Gastrocnemius medialis (tissue), 4 donors: ENCODE results near the gene POLA2. TPM values are rescaled to one million over a fixed set of nuclear protein-coding genes. Genes with fewer than 3 reads are reported as not detected.

Experiments
- ATAC-seq, 2 donors: fragments of 150-250 bp; one replicate each; pipeline ENCODE4 v1.9.1; 2016
- DNase-seq, 2 donors: peaks; one replicate each; pipeline ENCODE4 v3.0.0-alpha.2; 2019
- H3K27ac ChIP-seq, 4 donors: fragments of 200-600 bp; sonication (generic); 1 replicate in 1 of 4; 2 replicates in 3 of 4; pipeline ENCODE4 v1.5.1; 2016 to 2018; ENCODE audit warnings: mild to moderate bottlenecking in 2 of 4, moderate library complexity in 1 of 4
- H3K27me3 ChIP-seq, 3 donors: fragments of 200-600 bp; sonication (generic) in 2 of 3; 1 replicate in 1 of 3; 2 replicates in 2 of 3; pipeline versions ENCODE4 v1.5.1 to v1.6.0; 2016 to 2019; ENCODE audit warnings: mild to moderate bottlenecking in 1 of 3, moderate library complexity in 1 of 3
- H3K36me3 ChIP-seq, 2 donors: fragments of 200-600 bp; sonication (generic) in 1 of 2; one replicate each; pipeline ENCODE4 v1.5.1; 2017 to 2018
- H3K4me1 ChIP-seq, 2 donors: fragments of 200-600 bp; sonication (generic) in 1 of 2; one replicate each; pipeline ENCODE4 v1.5.1; 2016 to 2017; ENCODE audit warnings: mild to moderate bottlenecking in 2 of 2
- H3K4me3 ChIP-seq, 4 donors: fragments of 200-600 bp; sonication (generic) in 3 of 4; 1 replicate in 1 of 4; 2 replicates in 3 of 4; pipeline ENCODE4 v1.5.1; 2016 to 2019; ENCODE audit warnings: mild to moderate bottlenecking in 2 of 4
- H3K9me3 ChIP-seq, 3 donors: fragments of 200-600 bp; sonication (generic) in 2 of 3; 1 replicate in 1 of 3; 2 replicates in 2 of 3; pipeline ENCODE4 v1.5.1; 2016 to 2019
- POLR2A ChIP-seq, 2 donors: fragments of 450-650 bp; IDR thresholded peaks; one replicate each; pipeline ENCODE4 v1.6.1; 2017; ENCODE audit warnings: antibody characterized with exemption in 2 of 2, mild to moderate bottlenecking in 2 of 2, moderate library complexity in 2 of 2
- in situ Hi-C, 4 donors: fragments of 200-750 bp; cut with MboI; loops; one replicate each; pipeline versions ENCODE4 v1.15.0 to v1.8.0; 2017; ENCODE audit warnings: low sequenced_read_pairs in 4 of 4
- intact Hi-C: fragments of 100-400 bp; cut with DNase I; formaldehyde crosslinking; loops from one replicate; pipeline ENCODE4 v1.15.1; 2023; ENCODE audit warnings: low total_unique reads
- total RNA-seq, 4 donors: library from RNA; depleted of rRNA; stranded (reverse); fragments of >200 nt; gene quantifications; one replicate each; pipeline versions ENCODE4 v1.1.0 to v1.2.3, GENCODE V29; 2016
- TF ChIP-seq, protein P1 (sequence below), 5 experiments: fragments of 450-650 bp in 3 of 5; fragments of 200-600 bp in 2 of 5; sonication (generic) in 2 of 5; IDR thresholded peaks in 4 of 5; conservative IDR thresholded peaks in 1 of 5; 1 replicate in 4 of 5; 2 replicates in 1 of 5; pipeline ENCODE4 v1.5.1; 2016 to 2019; ENCODE audit warnings: antibody characterized with exemption in 5 of 5, mild to moderate bottlenecking in 3 of 5, moderate library complexity in 3 of 5

POLA2 gene
- total RNA-seq, 4 donors from 2014 or later: 2.9 to 9.2 (median 6.9) TPM

DNA sequence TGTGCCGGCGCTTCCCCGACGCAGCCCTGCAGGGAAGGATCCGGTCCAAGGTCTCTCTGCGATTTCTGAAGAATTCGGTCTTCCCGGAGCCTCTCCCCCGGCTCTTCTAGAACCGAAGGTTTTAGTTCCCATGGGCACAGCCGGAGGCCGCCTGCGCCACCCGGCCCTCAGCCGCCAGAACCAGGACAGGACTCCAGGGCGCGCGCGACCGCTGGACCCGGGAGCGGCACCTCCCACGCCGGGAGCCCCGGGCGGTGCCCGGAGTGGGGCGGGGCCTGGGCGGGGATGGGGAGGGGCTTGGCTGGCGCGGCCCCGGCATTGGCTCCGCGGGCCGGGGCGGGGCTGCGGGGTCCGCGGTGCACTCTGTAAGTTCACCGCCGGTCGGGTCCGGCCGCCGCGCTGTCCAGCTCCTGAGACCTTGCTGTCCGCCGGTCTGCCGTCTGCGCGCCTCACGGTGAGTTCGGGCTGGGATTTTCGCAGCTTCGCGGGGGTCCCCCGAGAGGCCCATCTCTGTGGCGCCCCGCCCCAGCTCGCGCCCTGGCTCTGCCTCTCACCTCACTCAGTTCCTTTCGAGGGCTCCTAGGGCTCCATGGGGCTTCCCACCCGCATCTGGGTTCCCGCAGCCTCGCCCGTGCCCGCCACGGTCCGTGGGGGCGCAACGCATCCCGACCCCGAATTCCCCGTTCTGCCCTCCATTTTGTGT is 52.9 kb downstream of the POLA2 start, which contains the start of gene CDC42EP2:
TSS of gene CDC42EP2 (plus strand) at position 366 of the 703 bp plus-strand sequence. CDS start 6,033 bp downstream, outside the sequence.
- H3K36me3 ChIP-seq: no peaks in the 10 kb centered on the region
- ATAC-seq (peak; percentile 76 to 78), DNase-seq (peak; percentile 71 to 83)
- peak within 1 kb of the TSS; percentile 86 to 92 (median 90) for H3K27ac ChIP-seq
- intact Hi-C loops: loop anchor here (1.0 to 2.0 kb wide), 3 partner anchors 19 to 39 kb away; partner anchors contain the start of gene DPF2
- H3K27me3 ChIP-seq: no peaks in the 10 kb centered on the region
- peak within 1 kb of the TSS; percentile 83 to 95 (median 92) for H3K4me3 ChIP-seq
- TF ChIP-seq, protein P1, sequence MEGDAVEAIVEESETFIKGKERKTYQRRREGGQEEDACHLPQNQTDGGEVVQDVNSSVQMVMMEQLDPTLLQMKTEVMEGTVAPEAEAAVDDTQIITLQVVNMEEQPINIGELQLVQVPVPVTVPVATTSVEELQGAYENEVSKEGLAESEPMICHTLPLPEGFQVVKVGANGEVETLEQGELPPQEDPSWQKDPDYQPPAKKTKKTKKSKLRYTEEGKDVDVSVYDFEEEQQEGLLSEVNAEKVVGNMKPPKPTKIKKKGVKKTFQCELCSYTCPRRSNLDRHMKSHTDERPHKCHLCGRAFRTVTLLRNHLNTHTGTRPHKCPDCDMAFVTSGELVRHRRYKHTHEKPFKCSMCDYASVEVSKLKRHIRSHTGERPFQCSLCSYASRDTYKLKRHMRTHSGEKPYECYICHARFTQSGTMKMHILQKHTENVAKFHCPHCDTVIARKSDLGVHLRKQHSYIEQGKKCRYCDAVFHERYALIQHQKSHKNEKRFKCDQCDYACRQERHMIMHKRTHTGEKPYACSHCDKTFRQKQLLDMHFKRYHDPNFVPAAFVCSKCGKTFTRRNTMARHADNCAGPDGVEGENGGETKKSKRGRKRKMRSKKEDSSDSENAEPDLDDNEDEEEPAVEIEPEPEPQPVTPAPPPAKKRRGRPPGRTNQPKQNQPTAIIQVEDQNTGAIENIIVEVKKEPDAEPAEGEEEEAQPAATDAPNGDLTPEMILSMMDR (IDR thresholded peaks at IDR 0.05 in 4 of 5, conservative IDR thresholded peaks at IDR 0.05 in 1 of 5): peak in 1 of 5 experiments; percentile 12
- TF ChIP-seq POLR2A (IDR thresholded peaks at IDR 0.05): peak; percentile 68 to 89
- H3K4me1 ChIP-seq: peaks cover 18 to 32% of the 10 kb centered on the region in 2 donors
- in situ Hi-C loops: loop anchor here in 2 of 4 donors (5.0 to 10.0 kb wide), 3 partner anchors 37 to 90 kb away; no protein-coding TSS in a partner anchor
- no peaks in the 10 kb centered on the region for H3K9me3 ChIP-seq

DNA sequence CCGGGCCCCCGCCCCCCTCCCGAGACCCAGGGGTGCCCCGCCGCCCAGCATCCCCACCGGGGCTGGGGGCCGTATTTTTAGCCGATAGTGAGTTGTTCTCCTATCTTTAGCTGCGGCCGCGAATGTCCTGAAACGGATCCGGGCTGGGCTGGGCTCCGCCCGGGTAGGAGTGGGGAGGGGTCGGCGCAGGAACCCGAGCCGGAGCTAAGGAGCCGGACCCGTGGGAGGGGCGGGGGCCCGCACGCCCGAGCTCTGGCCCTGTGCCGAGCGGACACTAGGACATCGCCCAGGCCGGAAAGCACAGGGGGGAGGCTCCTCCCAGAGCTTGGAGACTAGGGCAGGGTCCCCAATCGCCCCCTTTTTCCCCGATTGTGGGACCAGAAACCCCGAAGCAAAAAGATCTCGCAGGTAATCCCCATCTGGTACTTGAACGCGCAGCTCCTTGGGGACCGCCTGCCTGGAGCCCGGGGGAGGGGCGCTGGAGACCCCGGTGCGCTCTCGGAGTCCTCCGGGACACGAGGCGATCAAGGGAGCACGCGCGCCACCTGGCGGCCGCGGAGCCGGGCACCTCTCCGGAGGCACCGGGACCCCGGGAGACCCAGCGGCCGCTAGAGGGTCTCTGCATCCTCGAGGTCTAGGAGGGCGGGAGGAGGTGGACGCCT is 53.6 kb downstream of the POLA2 start:
- peaks cover 18 to 25% of the 10 kb centered on the region in 2 donors for H3K4me1 ChIP-seq
- H3K4me3 ChIP-seq: peak overlapping the region; percentile 83 to 95 (median 92)
- H3K27me3 ChIP-seq: no peaks in the 10 kb centered on the region
- peak; percentile 33 to 57 for DNase-seq
- H3K36me3 ChIP-seq: no peaks in the 10 kb centered on the region
- no peaks in the 10 kb centered on the region for H3K9me3 ChIP-seq
- peak; percentile 47 to 53 for ATAC-seq
- TF ChIP-seq, protein P1 (IDR thresholded peaks at IDR 0.05 in 4 of 5, conservative IDR thresholded peaks at IDR 0.05 in 1 of 5): peak; percentile 86 to 99 (median 98)
- no peak for TF ChIP-seq POLR2A (IDR thresholded peaks at IDR 0.05)
- intact Hi-C loops (loop anchor here (1.0 to 2.0 kb wide), 2 partner anchors 21 to 40 kb away; no protein-coding TSS in a partner anchor), in situ Hi-C loops (loop anchor here in 2 of 4 donors (5.0 to 10.0 kb wide), 2 partner anchors 88 to 91 kb away; no protein-coding TSS in a partner anchor)
- peak overlapping the region; percentile 86 to 92 (median 90) for H3K27ac ChIP-seq

DNA sequence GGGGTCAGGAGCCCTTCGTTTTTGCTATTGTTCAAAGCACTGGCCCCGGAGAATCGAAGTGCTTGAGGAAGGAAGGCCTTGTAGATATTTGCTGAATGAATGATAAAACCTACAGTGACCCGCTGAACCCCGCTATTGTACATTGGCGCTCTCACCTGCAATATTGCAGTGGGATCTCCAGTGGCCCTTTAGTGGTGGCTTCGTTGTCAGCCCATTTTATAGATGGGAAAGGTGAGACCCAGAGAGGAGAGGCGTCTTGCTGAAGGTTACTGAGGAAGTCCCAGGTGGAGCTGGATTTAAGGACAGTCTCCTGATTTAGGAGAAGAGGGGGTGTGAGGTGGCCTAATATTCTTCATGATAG is 54.1 kb downstream of the POLA2 start:
- Histone ChIP-seq H3K27ac (peak overlapping the region; percentile 86 to 92 (median 90)), H3K9me3 (no peaks in the 10 kb centered on the region), H3K27me3 (no peaks in the 10 kb centered on the region), H3K36me3 (peaks cover 0 to 4% of the 10 kb centered on the region in 2 donors), H3K4me3 (peak overlapping the region; percentile 83 to 95 (median 92)), H3K4me1 (peaks cover 18 to 20% of the 10 kb centered on the region in 2 donors)
- in situ Hi-C loops: loop anchor here in 2 of 4 donors (5.0 to 10.0 kb wide), 2 partner anchors 89 to 91 kb away; no protein-coding TSS in a partner anchor
- TF ChIP-seq, protein P1 (IDR thresholded peaks at IDR 0.05 in 4 of 5, conservative IDR thresholded peaks at IDR 0.05 in 1 of 5): peak in 1 of 5 experiments; percentile 55
- TF ChIP-seq POLR2A (IDR thresholded peaks at IDR 0.05): no peak
- DNase-seq (no peak), ATAC-seq (no peak)
- intact Hi-C loops: loop anchor here (1.0 to 2.0 kb wide), 2 partner anchors 21 to 41 kb away; no protein-coding TSS in a partner anchor

DNA sequence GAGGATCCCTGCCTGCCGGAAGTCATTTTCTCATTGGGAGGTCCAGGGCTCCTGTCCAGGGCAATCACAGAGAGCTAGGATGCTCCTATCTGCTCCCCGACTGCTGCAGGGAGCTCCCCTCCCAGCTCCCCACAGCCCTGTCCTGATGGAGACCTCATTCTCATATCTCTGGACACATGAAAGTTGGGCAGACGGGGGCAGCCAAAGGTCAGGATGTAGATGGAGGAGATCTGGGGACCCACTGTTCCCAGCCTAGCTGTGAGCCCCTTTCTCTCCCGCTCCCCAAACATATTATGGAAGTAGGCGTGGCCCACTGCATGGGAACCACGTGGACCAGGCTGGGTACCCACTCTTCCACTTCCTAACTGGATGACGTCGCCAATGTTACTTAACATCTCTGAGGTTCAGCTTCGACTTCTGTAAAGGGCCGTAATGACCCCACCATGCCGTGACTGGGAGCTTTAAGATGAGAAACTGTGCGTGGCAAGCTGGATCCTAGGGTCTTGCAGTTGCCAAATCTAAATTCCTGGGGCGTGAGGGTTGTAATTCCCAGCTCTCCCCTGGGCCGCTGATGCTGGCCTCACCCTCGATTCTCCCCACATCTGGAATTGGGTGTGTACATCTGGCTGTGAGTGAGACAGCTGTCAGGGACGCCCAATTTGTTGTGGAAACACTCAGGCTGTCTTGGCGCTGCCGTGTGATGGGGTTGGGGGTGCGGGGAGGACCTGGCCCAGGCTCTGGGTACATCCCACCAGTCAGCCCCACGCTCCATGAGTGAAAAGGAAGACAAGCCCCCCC is 54.7 kb downstream of the POLA2 start:
- Histone ChIP-seq H3K4me1 (peaks cover 17 to 20% of the 10 kb centered on the region in 2 donors), H3K9me3 (no peaks in the 10 kb centered on the region), H3K27ac (peak overlapping the region; percentile 86 to 92 (median 90)), H3K4me3 (peak overlapping the region; percentile 83 to 95 (median 92)), H3K36me3 (peaks cover 0 to 9% of the 10 kb centered on the region in 2 donors), H3K27me3 (no peaks in the 10 kb centered on the region)
- DNase-seq (peak; percentile 33 to 74), ATAC-seq (peak; percentile 14 to 18)
- in situ Hi-C loops (loop anchor here in 2 of 4 donors (5.0 to 10.0 kb wide), 2 partner anchors 89 to 92 kb away; no protein-coding TSS in a partner anchor), intact Hi-C loops (no loop called here)
- no peak for TF ChIP-seq POLR2A (IDR thresholded peaks at IDR 0.05)
- TF ChIP-seq, protein P1 (IDR thresholded peaks at IDR 0.05 in 4 of 5, conservative IDR thresholded peaks at IDR 0.05 in 1 of 5): no peak
